T-helper 2 cell (primary cell): ENCODE measurements around the gene KLF2.
A peak's percentile ranks its signal among the peaks of the same experiment; 100 is the strongest.

Experiments
- DNase-seq, 5 experiments: peaks; one replicate each; pipeline versions ENCODE4 v3.0.0 to v3.0.0-alpha.2; 2012 to 2022

The KLF2 gene

GRCh38 chr19:16308081-16308480, 16.5 kb upstream of the KLF2 start:
- no peak for DNase-seq

GRCh38 chr19:16309643-16310042, 15.0 kb upstream of the KLF2 start:
- DNase-seq = no peak

- DNase-seq = no peak
Observed at GRCh38 chr19:16315825-16316505, 8.7 kb upstream of the KLF2 start.

DNA sequence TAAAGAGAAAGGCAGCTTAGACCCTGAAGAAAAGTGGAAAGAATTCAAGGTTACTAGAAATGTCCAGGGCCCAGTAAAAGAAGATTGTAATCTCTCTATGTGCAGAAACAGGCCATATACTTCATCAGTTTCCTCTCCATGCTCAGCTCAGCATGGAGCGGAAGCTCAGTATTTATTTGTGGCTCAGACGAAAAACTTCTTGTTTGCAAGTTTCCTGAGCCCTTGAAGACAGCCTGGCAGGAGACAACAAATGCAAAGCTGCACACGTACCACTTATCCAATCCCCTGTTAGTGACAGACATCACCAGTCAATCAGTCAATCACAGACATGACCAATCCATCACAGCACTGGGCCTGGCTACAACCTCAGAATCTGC, 8.1 kb upstream of the KLF2 start:
- DNase-seq = peak in 1 of 5 experiments; percentile 43

DNA sequence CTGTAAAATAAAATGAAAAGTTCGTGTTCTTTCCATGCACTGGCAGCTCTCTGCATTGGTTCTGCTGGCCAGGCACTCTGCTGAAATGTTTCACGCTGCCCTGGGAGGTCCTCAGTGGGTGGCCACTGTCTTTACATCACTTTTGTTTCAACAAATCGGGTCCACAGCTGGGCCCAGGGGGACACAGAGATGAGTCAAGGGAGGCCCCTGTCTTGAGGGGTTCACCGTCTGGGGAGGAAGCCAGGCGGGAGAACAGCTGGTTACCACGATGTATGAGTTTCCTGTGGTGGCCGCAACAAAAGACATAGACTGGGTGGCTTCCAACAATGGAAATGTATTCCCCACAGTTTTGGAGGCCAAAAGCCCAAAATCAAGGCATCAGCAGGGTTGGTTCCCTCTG, 5.1 kb upstream of the KLF2 start:
- DNase-seq = peak in 1 of 5 experiments; percentile 43

- DNase-seq = no peak
Observed at GRCh38 chr19:16320987-16321386, 3.6 kb upstream of the KLF2 start.

GRCh38 chr19:16325161-16325527, 518 bp downstream of the KLF2 start:
- peak in 3 of 5 experiments; percentile 29 to 60 (median 56) for DNase-seq

DNA sequence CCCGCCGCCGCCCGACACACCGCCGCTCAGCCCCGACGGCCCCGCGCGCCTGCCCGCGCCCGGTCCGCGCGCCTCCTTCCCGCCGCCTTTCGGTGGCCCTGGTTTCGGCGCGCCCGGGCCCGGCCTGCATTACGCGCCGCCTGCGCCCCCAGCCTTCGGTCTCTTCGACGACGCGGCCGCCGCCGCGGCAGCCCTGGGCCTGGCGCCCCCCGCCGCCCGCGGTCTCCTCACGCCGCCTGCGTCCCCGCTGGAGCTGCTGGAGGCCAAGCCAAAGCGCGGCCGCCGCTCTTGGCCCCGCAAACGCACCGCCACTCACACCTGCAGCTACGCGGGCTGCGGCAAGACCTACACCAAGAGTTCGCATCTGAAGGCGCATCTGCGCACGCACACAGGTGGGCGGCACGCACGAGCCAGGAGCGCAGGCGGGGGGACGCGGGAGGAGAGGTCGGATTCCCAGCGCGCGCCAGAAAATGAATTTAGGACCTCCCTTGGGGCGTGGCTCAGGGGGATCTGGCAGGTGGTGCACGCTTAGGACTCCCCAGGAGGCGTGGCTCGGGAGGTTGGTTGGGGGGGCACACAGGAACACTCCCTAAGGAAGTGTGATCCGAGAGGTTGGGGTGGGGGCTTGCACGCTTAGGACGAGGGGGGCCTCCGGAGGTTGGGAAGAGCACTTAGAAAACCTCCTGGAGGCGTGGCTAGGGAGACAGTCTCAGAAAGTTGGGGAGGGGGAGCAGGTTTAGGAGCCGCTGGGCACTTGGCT, 1.2 kb downstream of the KLF2 start:
- peak in 4 of 5 experiments; percentile 34 to 69 (median 59) for DNase-seq

DNA sequence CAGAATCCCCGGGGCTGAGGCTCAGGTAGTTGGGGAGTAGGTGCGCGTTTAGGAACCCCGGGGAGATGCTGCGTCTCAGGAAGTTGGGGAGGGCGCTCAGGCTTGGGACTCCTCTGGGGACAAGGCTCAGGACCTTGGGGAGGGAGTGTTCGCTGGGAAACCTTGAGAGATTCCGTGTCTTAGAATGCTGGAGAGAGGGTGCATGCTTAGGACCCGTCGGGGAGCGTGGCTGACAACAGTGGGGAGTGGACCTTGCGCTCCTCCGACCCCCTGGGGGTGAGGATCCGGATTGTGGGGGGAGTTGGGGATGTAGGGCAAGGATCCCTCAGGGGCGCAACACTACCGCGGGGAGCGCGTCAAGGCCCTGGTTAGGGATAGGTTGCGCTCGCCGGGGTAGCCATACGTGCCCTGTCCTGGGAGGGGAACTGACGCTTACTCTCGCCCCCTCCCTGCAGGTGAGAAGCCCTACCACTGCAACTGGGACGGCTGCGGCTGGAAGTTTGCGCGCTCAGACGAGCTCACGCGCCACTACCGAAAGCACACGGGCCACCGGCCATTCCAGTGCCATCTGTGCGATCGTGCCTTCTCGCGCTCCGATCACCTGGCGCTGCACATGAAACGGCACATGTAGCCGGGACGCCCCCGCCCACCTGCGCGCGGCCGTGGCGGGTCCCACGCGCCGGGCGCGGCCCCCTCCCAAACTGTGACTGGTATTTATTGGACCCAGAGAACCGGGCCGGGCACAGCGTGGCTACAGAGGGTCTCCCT, 2.0 kb downstream of the KLF2 start:
- peak in 3 of 5 experiments; percentile 42 to 72 (median 61) for DNase-seq

DNA sequence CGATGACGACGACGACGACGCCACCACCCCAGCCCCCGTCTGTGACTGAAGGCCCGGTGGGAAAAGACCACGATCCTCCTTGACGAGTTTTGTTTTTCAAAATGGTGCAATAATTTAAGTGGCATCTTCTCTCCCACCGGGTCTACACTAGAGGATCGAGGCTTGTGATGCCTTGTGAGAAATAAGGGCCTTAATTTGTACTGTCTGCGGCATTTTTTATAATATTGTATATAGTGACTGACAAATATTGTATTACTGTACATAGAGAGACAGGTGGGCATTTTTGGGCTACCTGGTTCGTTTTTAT, 2.5 kb downstream of the KLF2 start:
- peak in 1 of 5 experiments; percentile 22 for DNase-seq

- peak in 3 of 5 experiments; percentile 18 to 35 (median 20) for DNase-seq
Observed at GRCh38 chr19:16327501-16327900, 2.9 kb downstream of the KLF2 start.

DNA sequence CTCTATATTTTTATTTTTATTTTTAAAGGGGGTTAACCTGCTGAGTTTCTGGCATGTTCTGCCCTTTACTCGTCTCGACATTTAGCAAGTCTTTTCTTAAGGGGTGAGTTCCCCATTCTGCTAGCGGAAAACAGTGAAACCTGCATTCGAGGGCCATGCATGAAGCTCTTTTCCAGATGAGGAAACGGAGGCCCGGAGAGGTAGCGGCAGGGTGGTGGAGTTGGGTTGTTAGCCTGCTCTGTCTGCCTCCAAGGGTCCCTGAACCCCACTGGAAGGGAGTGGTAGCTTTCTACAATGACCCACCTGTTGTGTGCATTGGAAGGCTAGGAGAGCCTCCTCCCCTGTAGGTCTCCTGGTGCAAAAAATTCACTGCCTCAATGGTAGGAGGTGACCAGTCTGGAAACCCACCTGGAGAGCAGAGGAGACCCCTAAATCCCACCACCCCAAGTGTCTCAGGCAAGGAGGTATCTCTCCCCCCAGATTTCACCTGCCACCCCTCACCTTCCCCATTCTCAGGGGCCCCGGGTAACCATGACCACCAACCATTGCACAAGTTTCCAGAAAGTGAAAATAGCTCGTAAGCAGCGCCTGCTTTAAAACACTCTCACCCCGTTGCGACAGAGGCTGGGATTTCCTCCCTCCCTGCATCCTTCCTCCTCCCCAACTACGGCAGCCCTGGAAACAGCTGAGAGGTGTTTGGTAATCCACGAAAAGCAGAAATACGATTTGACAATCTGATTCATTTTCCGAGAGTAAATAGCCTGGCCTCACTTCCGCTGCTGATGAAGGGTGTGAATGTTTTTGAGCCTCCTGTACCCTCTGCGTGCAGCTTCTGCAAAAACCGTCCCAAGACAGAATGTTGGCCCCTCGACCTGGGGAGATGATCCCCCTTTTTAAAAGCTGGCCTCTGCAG, 3.5 kb downstream of the KLF2 start:
- DNase-seq = peak in 3 of 5 experiments; percentile 52 to 83 (median 69)

DNA sequence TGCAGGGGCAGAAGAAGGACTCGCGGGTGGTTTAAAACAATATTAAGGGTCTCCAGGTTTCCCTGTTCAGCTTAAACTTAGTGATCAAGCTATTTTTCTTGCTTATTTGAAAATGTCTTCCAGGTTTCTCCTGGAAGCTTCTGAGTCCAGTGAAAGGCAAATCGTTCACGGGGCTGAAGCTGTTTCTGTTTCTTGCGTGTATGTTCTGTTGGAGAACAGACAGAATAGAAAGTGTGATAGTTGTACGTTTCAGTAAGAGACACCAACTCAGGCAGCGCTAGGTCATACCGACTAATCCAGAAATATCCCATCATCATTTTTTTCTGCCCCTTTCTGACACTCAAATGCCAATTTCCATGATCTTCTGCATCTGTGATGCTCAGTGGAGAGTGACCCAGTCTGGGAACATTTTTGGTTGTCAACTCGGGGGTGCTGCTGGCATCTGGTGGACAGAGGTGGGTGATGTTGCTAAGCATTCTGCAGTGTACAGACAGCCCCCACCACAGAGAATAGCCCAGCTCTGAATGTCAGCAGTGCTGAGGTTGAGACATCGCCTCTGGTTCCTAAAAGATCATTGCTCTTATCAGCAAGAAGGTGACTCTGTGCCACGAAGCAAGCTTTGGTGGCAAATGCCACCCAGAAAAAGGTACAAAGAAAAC, 4.3 kb downstream of the KLF2 start:
- peak in 3 of 5 experiments; percentile 63 to 82 (median 68) for DNase-seq

- DNase-seq = peak; percentile 76 to 98 (median 92)
Observed at GRCh38 chr19:16330368-16330801, 5.8 kb downstream of the KLF2 start.

- peak in 3 of 5 experiments; percentile 22 to 42 (median 39) for DNase-seq
Observed at GRCh38 chr19:16330806-16331690, 6.4 kb downstream of the KLF2 start.

DNA sequence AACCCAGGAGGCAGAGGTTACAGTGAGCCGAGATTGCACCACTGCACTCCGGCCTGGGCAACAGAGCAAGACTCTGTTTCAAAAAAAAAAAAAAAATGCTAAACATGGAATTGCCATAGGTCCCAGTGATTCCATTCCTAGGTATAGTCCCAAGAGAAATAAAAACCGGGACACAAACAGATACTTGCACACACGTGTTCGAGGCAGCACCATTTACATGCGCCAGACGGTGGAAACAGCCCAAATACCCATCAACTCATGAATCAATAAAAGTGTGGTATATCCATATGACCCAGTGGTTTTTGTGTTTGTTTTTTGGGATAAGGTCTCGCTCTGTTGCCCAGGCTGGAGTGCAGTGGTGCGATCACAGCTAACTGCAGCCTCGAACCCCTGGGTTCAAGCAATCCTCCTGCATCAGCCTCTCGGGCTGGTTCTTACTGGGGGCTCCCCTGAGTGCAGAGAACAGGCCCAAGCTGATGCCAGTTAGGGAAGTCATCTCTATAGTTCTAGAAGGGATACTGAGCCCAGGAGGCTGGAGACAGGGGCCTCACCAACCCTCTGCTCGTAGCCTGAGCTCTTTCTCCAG, 8.5 kb downstream of the KLF2 start:
- DNase-seq = no peak

DNA sequence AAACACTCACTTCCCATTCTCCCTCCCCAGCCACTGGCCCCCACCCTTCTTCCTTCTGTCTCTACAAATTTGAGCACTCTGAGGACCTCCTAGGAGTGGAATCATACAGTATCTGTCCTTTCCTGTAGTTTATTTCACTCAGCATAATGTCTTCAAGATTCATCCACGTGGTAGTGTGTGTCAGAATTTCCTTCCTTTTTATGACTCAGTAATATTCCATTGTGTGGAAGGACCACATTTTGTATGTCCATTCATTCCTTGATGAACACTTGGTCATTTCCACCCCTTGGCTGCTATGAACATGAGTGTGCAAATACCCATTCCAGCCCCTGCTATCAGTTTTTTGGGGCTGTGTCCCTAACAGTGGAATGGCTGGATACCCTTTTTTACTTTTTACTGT, 9.8 kb downstream of the KLF2 start:
- DNase-seq = no peak

GRCh38 chr19:16335226-16335625, 10.6 kb downstream of the KLF2 start:
- peak in 1 of 5 experiments; percentile 27 for DNase-seq

DNA sequence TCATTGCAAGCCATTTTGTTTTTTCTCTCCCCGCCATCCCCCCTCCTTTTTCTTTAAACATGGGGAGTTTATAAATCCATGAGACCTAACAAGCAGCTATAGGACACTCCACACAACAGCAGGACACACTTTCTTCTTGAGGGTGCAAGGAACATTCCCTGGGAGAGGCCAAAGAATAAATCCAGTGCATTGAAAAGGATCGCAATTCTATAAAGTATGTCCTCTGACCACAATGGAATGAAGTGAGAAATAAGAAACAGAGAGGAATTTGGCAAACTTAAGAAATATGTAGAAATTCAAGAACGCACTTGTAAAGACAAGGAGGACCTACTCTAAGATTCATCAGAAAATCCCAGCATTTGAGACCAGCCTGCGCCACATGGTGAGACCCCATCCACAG, 11.9 kb downstream of the KLF2 start:
- DNase-seq = no peak

DNA sequence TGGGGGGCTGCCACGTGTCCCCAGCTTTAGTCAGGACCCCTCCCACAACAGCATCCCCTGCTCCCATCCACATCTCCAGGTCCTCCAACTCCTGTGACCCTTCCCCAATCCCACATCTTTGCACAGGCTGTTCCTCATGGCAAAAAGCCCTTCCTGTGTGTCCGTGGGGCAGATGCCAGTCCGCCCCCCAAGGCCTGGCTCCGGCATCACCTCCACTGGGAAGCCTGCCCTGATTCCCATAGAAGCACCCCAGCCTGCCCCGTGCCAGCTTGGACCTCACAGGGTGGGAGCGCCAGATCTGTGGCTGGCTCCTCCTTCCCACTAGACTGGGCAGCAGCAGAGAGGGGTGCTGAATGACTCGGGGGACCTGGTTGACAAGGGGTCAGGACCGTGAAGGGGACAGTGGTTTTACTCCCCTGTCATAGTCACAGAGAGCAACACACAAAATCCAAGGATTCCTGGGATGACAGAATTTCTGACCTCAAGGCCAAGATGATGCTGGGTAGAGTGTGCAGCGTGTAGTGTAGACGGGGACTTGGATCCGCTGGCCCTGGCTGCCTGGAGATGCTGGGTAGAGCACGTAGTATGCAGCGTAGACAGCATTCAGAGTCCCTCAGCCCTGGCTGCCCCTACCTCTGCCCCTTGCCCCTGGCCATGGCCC, 13.3 kb downstream of the KLF2 start:
- DNase-seq = no peak
